Right lobe of liver (tissue), 4 donors: ENCODE results near the gene TNS3.

ENCODE experiments used
- POLR2A ChIP-seq: fragments of 450-650 bp; IDR thresholded peaks from one replicate; pipeline ENCODE4 v1.6.1; 2017; ENCODE audit warnings: antibody characterized with exemption, mild to moderate bottlenecking
- TF ChIP-seq, protein P1 (sequence below), 4 donors: fragments of 200-600 bp in 3 of 4; fragments of 450-650 bp in 1 of 4; IDR thresholded peaks; one replicate each; pipeline versions ENCODE4 v1.5.1 to v1.8.0; 2016 to 2022; ENCODE audit warnings: antibody characterized with exemption in 4 of 4, mild to moderate bottlenecking in 2 of 4
- donor health status: DM: no; HTN: no; CAD: no.
- donor health status: DM: no; HTN: no; CAD: no.
- donor health status: DM: no; HTN: yes; CAD: no.

DNA sequence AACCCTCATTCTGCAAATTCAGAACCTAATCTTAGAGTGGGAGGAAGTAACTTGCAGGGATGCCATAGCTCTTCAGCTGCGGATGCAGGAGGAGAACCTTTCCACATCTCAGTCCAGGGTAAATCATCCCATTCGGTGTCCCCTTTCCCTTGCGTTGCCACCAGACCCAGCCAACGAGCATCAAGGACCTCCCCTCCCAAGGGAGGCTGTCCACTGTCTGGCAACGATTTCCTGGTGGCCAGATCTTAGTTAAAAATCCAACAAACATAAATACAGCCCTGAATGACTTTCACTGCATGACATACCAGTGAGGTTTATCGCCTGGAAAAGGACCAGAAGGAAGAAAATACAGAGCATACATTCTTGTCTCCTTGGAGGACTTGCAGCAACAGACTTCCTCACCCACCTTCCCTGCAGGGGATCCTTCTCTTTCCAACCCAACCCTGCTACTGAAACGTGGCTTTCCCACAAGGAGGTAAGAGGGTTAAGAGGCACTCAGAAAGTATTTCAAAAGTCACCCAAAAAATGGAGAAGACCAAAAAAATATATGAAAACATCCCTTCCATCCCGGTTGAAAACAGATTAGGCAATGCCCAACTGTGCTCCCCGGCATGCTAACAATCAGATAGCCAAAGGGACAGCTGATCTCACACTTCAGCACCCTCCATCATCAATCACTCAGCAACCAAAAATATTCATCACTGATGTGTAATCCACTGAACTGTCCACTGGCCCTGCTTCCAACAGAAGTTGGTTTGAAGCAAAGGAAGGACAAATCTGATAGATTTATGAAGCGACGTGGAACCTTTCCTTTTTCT lies 206.6 kb downstream of the TNS3 start:
- TF ChIP-seq POLR2A, result no peak
- TF ChIP-seq, protein P1, sequence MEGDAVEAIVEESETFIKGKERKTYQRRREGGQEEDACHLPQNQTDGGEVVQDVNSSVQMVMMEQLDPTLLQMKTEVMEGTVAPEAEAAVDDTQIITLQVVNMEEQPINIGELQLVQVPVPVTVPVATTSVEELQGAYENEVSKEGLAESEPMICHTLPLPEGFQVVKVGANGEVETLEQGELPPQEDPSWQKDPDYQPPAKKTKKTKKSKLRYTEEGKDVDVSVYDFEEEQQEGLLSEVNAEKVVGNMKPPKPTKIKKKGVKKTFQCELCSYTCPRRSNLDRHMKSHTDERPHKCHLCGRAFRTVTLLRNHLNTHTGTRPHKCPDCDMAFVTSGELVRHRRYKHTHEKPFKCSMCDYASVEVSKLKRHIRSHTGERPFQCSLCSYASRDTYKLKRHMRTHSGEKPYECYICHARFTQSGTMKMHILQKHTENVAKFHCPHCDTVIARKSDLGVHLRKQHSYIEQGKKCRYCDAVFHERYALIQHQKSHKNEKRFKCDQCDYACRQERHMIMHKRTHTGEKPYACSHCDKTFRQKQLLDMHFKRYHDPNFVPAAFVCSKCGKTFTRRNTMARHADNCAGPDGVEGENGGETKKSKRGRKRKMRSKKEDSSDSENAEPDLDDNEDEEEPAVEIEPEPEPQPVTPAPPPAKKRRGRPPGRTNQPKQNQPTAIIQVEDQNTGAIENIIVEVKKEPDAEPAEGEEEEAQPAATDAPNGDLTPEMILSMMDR (IDR thresholded peaks at IDR 0.05), result no peak
